ENCODE data around the gene SLCO2A1.

Gene SLCO2A1

DNA sequence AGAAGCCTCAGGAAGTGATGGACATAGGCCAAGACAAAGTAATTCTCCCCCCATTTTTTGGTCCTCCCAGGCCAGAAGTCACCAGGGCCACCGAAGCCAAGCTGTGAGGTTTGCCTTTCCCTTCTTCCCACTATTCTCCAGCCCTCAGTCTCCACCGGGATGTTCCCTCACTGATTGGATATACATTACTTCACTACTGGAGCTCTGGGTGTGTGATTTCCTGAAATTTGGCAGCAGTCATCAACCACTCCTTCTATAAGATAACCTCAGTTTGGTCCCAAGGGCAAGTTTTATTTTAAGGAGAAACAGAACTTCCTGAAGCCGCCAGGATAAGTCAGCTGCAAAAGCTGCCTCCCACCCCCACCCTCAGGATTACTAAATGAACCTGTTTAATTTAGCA lies 11.3 kb downstream of the SLCO2A1 start:
- Histone ChIP-seq H3K36me3 (ENCODE audit: control insufficient read depth in 2 of 2, insufficient read depth in 1 of 2, low read length in 2 of 2) (no peaks in the 10 kb centered on the region), H3K27ac (ENCODE audit: extremely low read depth, low read depth, low read length) (no peak overlapping the region), H3K4me3 (ENCODE audit: low read depth, low read length) (no peak overlapping the region), H3K9me3 (ENCODE audit: control insufficient read depth, insufficient read depth, low read depth, low read length) (no peaks in the 10 kb centered on the region), H3K4me1 (ENCODE audit: control insufficient read depth, insufficient read depth, low read length) (no peaks in the 10 kb centered on the region)
- ChIA-PET CTCF (interaction anchor here (0.7 kb wide), 1 partner anchor 1724 kb away, joined by 3 read pairs; no protein-coding TSS in a partner anchor), POLR2A (no interaction called here)
- TF ChIP-seq ZNF610 (tag by site-specific recombination; IDR thresholded peaks at IDR 0.05; ENCODE audit: borderline replicate concordance) (no peak), ZNF624 (tag by site-specific recombination; IDR thresholded peaks at IDR 0.05) (no peak), PRDM1 (tag by site-specific recombination; IDR thresholded peaks at IDR 0.05) (no peak), ZNF473 (tag by site-specific recombination; IDR thresholded peaks at IDR 0.05) (no peak), ZNF792 (tag by site-specific recombination; IDR thresholded peaks at IDR 0.05) (no peak), SP3 (tag by site-specific recombination; IDR thresholded peaks at IDR 0.05) (no peak)
- TF ChIP-seq, protein P1, sequence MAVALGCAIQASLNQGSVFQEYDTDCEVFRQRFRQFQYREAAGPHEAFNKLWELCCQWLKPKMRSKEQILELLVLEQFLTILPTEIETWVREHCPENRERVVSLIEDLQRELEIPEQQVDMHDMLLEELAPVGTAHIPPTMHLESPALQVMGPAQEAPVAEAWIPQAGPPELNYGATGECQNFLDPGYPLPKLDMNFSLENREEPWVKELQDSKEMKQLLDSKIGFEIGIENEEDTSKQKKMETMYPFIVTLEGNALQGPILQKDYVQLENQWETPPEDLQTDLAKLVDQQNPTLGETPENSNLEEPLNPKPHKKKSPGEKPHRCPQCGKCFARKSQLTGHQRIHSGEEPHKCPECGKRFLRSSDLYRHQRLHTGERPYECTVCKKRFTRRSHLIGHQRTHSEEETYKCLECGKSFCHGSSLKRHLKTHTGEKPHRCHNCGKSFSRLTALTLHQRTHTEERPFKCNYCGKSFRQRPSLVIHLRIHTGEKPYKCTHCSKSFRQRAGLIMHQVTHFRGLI (tag by site-specific recombination; IDR thresholded peaks at IDR 0.05), result no peak

DNA sequence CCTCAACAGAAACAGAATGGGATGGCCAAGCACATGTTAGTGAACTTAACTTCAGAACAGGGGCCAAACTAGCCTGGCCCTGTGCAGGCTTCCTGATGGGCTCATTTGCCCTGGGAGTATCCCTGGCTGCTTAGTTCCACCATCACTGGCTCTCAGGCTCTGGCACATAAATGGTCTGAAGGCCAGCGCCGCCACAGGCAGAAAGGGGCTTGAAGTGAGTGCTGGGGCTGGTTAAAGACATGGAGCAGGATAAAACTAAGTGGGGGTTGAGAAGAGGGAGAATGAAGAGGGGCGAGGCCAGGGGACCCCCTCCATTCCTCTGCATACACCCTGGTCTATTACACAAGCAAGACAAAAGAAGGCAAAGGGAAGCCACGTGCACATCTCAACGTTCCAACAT lies 12.2 kb downstream of the SLCO2A1 start:
- Histone ChIP-seq H3K4me1 (ENCODE audit: control insufficient read depth, insufficient read depth, low read length) (no peaks in the 10 kb centered on the region), H3K36me3 (ENCODE audit: control insufficient read depth in 2 of 2, insufficient read depth in 1 of 2, low read length in 2 of 2) (no peaks in the 10 kb centered on the region), H3K9me3 (ENCODE audit: control insufficient read depth, insufficient read depth, low read depth, low read length) (no peaks in the 10 kb centered on the region), H3K4me3 (ENCODE audit: low read depth, low read length) (no peak overlapping the region), H3K27ac (ENCODE audit: extremely low read depth, low read depth, low read length) (no peak overlapping the region)
- POLR2A ChIA-PET, result no interaction called here
- CTCF ChIA-PET, result no interaction called here
- no peak for TF ChIP-seq REPIN1 (tag by site-specific recombination; IDR thresholded peaks at IDR 0.05; ENCODE audit: low read depth)

DNA sequence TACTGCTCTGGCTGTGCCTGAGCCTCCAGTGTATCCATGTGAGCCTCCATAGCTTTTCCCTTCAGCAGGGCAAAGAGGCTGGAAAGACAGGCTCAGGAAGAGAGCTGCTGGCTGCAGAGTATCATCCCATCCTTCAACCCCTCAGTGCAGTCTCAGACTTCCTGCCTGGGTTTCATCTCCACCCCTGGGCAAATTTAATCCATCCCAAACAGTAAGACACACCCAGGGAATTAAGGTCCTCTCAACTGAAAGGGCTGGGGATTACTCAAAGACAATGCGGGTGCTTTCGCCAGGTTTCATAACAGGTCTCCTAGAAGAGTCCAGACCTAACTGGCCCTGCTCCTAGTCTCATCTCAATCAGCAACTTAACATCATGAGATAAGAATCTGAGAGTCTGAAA lies 15.5 kb downstream of the SLCO2A1 start:
- no peak overlapping the region for H3K4me3 ChIP-seq (ENCODE audit: low read depth, low read length)
- no peaks in the 10 kb centered on the region for H3K36me3 ChIP-seq (ENCODE audit: control insufficient read depth in 2 of 2, insufficient read depth in 1 of 2, low read length in 2 of 2)
- TF ChIP-seq, protein P2, sequence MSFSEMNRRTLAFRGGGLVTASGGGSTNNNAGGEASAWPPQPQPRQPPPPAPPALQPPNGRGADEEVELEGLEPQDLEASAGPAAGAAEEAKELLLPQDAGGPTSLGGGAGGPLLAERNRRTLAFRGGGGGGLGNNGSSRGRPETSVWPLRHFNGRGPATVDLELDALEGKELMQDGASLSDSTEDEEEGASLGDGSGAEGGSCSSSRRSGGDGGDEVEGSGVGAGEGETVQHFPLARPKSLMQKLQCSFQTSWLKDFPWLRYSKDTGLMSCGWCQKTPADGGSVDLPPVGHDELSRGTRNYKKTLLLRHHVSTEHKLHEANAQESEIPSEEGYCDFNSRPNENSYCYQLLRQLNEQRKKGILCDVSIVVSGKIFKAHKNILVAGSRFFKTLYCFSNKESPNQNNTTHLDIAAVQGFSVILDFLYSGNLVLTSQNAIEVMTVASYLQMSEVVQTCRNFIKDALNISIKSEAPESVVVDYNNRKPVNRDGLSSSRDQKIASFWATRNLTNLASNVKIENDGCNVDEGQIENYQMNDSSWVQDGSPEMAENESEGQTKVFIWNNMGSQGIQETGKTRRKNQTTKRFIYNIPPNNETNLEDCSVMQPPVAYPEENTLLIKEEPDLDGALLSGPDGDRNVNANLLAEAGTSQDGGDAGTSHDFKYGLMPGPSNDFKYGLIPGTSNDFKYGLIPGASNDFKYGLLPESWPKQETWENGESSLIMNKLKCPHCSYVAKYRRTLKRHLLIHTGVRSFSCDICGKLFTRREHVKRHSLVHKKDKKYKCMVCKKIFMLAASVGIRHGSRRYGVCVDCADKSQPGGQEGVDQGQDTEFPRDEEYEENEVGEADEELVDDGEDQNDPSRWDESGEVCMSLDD (tag by site-specific recombination; IDR thresholded peaks at IDR 0.05), result no peak
- TF ChIP-seq, protein P3, sequence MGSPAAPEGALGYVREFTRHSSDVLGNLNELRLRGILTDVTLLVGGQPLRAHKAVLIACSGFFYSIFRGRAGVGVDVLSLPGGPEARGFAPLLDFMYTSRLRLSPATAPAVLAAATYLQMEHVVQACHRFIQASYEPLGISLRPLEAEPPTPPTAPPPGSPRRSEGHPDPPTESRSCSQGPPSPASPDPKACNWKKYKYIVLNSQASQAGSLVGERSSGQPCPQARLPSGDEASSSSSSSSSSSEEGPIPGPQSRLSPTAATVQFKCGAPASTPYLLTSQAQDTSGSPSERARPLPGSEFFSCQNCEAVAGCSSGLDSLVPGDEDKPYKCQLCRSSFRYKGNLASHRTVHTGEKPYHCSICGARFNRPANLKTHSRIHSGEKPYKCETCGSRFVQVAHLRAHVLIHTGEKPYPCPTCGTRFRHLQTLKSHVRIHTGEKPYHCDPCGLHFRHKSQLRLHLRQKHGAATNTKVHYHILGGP (tag by site-specific recombination; IDR thresholded peaks at IDR 0.05), result no peak
- no peak for TF ChIP-seq ZNF777 (tag by site-specific recombination; IDR thresholded peaks at IDR 0.05; ENCODE audit: borderline replicate concordance)
- TF ChIP-seq ZNF394 (tag by site-specific recombination; IDR thresholded peaks at IDR 0.05; ENCODE audit: borderline replicate concordance), result no peak
- CTCF ChIA-PET, result no interaction called here
- no peaks in the 10 kb centered on the region for H3K9me3 ChIP-seq (ENCODE audit: control insufficient read depth, insufficient read depth, low read depth, low read length)
- H3K27ac ChIP-seq (ENCODE audit: extremely low read depth, low read depth, low read length), result no peak overlapping the region
- H3K4me1 ChIP-seq (ENCODE audit: control insufficient read depth, insufficient read depth, low read length), result no peaks in the 10 kb centered on the region
- POLR2A ChIA-PET, result no interaction called here

DNA sequence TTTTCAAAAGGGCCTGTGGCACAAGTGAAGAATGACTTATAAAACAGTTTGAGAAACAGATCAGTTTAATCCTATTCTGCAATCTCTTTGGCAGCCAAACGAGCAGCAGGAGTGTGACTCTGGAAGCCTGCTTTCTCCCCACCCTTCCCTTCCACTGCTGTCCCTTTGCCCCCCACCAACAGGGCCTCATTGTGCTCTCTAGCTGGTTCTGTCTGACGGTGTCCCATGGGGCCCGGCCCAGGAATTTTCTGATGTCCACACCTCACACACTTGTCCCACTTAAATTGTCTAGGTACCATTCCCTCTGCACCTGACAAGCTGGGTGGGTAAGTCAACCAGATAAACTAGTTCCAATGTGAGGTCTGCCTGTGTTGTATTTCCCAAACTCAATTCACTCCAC lies 16.4 kb downstream of the SLCO2A1 start:
- ChIA-PET POLR2A (no interaction called here), CTCF (no interaction called here)
- no peak for TF ChIP-seq ZNF10 (tag by site-specific recombination; IDR thresholded peaks at IDR 0.05)
- TF ChIP-seq, protein P4, sequence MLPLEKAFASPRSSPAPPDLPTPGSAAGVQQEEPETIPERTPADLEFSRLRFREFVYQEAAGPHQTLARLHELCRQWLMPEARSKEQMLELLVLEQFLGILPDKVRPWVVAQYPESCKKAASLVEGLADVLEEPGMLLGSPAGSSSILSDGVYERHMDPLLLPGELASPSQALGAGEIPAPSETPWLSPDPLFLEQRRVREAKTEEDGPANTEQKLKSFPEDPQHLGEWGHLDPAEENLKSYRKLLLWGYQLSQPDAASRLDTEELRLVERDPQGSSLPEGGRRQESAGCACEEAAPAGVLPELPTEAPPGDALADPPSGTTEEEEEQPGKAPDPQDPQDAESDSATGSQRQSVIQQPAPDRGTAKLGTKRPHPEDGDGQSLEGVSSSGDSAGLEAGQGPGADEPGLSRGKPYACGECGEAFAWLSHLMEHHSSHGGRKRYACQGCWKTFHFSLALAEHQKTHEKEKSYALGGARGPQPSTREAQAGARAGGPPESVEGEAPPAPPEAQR (tag by site-specific recombination; IDR thresholded peaks at IDR 0.05), result no peak
- no peak for TF ChIP-seq ZNF514 (tag by site-specific recombination; IDR thresholded peaks at IDR 0.05)
- TF ChIP-seq ZNF354C (tag by site-specific recombination; IDR thresholded peaks at IDR 0.05; ENCODE audit: borderline replicate concordance, low read depth), result no peak
- Histone ChIP-seq H3K27ac (ENCODE audit: extremely low read depth, low read depth, low read length) (no peak overlapping the region), H3K4me3 (ENCODE audit: low read depth, low read length) (no peak overlapping the region), H3K4me1 (ENCODE audit: control insufficient read depth, insufficient read depth, low read length) (peaks cover 2% of the 10 kb centered on the region; the same call in 1 of the 2 replicates), H3K36me3 (ENCODE audit: control insufficient read depth in 2 of 2, insufficient read depth in 1 of 2, low read length in 2 of 2) (no peaks in the 10 kb centered on the region), H3K9me3 (ENCODE audit: control insufficient read depth, insufficient read depth, low read depth, low read length) (no peaks in the 10 kb centered on the region)
